GM21529 (cell line): Measurements from ENCODE around the gene PTBP3.
"Not testable (repeated sequence)": the region's sequence is repeated elsewhere in the genome, so short reads cannot be mapped to it uniquely, and the experiment has no call there.

ENCODE experiments used
- ATAC-seq: cut with Tn5 transposase; IDR thresholded peaks from one replicate; pipeline ENCODE4 v1.9.1; 2021; ENCODE audit not compliant: unreplicated experiment

The PTBP3 gene

GRCh38 chr9:112224401-112225289 lies 108.8 kb downstream of the PTBP3 start:
- peak; percentile 69 for ATAC-seq

- ATAC-seq = peak; percentile 93
Measured at GRCh38 chr9:112218908-112219307, 114.5 kb downstream of the PTBP3 start.

- ATAC-seq = no peak
Measured at GRCh38 chr9:112212926-112213325, 120.5 kb downstream of the PTBP3 start.

DNA sequence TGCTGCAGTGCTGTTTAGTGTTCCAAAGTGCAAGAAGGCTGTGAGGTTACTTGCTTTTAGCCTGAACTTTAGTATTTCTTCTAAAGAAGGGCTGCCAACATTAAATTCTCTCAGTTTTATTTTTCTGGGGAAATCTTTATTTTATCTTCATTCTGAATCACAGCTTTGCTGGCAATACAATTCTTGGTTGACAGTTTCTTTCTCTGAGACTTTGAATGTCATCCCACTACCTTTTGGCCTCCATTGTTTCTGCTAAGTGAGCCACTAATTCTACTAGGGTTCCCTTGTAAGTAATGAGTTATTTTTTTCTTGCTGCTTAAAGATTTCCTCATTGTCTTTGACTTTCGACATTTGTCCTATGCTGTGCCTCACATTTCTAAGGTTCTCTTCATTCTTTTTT lies 126.0 kb downstream of the PTBP3 start:
- ATAC-seq = no peak

GRCh38 chr9:112203536-112203935 lies 129.9 kb downstream of the PTBP3 start:
- ATAC-seq = no peak

DNA sequence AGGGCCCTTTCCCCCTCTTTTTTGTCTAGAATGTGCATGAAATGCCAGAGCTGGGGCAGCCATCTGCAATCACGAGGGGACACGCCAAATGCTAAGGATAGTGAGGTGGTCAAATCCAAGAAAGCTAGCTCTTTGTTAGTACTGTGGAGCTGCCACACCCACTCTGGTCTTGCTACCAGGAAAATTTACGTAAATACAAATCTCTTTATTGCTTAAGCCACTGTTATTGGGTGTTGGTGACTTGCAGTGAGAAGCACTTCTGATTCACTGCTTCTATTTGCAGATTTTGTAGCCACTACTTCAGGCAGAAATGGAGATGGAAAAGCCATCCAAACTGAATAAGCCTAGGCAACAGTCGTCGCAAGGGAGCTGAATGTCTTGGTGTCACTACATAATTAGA lies 132.7 kb downstream of the PTBP3 start:
- ATAC-seq = no peak

GRCh38 chr9:112198646-112199045 lies 134.8 kb downstream of the PTBP3 start:
- ATAC-seq = no peak

DNA sequence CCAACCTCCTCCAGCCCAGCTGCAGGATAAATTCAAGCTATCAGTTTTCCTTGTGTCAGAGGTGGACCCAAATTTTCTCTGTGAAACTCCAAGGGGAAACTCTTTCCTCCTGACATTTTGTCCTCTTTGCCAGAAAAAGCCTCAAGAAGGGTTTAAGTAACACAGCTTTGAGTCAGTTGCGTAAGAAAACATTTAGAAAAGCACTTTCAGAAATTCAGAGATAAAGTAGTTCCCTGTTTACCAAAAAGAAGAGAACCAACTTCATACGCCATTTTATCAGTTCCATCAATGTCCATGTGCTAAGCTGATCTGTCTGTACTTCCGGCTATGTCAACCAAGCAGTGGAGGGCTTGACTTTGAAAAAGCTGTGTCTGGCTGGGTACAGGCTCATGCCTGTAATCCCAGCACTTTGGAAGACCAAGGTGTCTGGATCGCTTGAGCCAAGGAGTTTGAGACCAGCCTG lies 138.4 kb downstream of the PTBP3 start:
- no peak for ATAC-seq

GRCh38 chr9:112193572-112194288 lies 139.7 kb downstream of the PTBP3 start:
- no peak for ATAC-seq

DNA sequence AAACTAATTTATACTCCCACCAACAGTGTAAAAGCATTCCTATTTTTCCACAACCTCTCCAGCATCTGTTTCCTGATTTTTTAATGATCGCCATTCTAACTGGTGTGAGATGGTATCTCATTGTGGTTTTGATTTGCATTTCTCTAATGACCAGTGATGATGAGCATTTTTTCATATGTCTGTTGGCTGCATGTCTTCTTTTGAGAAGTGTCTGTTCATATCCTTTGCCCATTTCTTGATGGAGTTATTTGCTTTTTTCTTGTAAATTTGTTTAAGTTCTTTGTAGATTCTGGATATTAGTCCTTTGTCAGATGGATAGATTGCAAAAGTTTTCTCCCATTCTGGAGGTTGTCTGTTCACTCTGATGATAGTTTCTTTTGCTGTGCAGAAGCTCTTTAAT lies 143.1 kb downstream of the PTBP3 start:
- ATAC-seq = not testable (repeated sequence)

- no peak for ATAC-seq
Measured at GRCh38 chr9:112188884-112189283, 144.5 kb downstream of the PTBP3 start.

GRCh38 chr9:112187404-112187803 lies 146.0 kb downstream of the PTBP3 start:
- ATAC-seq = no peak

- no peak for ATAC-seq
Measured at GRCh38 chr9:112186695-112187094, 146.7 kb downstream of the PTBP3 start.

- ATAC-seq = no peak
Measured at GRCh38 chr9:112184946-112185345, 148.5 kb downstream of the PTBP3 start.

DNA sequence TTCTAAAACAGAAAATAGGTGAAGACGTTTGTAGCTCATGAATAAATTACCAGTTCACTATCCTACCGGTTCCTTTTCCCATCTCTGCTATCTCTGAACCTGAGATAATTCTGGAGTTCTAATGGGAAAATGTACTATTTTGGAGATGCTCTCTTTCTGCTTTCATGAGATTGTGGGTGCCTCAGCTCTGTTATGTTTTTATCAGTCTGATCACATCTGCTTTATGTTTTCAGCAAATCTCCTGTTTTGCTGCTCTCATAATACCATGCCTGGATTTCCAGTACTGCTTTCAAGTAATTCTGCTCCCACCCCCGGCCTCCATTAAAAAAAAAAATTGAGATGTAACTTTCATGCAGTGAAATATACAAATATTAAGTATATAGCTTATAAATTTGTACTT lies 149.2 kb downstream of the PTBP3 start:
- ATAC-seq = no peak

GRCh38 chr9:112180387-112180881 lies 153.0 kb downstream of the PTBP3 start:
- ATAC-seq = no peak

GRCh38 chr9:112179816-112180215 lies 153.6 kb downstream of the PTBP3 start:
- no peak for ATAC-seq

DNA sequence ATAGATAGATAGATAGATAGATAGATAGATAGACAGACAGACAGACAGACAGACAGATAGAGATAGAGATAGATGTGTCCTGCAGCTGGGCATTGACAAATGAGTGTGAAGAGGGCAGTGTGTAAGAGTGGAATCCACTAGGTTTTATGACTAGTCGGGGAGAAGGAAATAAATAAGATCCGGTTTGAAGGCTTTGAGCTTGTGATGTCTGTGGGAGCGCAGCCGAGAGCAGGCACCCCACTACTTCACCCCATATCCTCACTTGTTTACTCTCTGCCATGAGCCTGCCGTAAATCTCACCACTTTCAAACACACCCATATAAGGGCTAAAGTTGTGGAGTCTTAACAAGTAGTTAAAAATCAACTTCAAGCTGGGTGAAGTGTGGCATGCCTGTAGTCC lies 156.9 kb downstream of the PTBP3 start:
- no peak for ATAC-seq

DNA sequence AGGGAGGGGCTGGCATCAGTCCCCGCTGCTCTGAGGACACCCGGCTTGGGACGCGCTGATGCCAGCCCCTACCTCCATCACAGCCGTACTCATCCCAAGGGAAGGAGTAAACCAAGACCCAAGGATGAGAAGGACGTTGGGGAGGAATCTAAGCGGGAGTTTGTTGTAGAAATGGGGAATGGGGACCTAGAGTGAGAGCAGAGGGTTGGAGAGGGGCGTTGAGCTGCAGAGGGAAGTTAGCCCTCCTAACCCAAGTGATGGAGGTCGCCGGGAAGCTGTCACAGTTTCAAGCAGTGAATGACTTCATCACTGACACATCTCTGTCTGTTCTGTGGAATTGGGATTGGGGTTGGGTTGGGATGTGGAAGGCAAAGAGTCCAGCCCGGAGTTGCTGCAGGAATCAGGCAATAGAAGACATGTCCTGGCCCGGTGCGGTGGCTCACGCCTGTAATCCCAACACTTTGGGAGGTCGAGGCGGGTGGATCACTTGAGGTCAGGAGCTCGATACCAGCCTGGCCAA lies 157.6 kb downstream of the PTBP3 start:
- ATAC-seq = no peak

- peak; percentile 51 for ATAC-seq
Measured at GRCh38 chr9:112174965-112175795, 158.2 kb downstream of the PTBP3 start, which contains the start of gene SUSD1. TSS of gene SUSD1 (minus strand) at chr9:112175297. CDS start at chr9:112175235, 62 bp downstream.
